ENCODE data around the gene FGF18.

The FGF18 gene

GRCh38 chr5:171464829-171465228 lies 45.4 kb downstream of the FGF18 start:
- Histone ChIP-seq H3K9ac (ENCODE audit: low read length) (no peak overlapping the region), H3K4me3 (ENCODE audit: low read depth, low read length, poor library complexity, severe bottlenecking) (no peak overlapping the region)
- TF ChIP-seq CTCF (IDR thresholded peaks at IDR 0.05; ENCODE audit: low read length) = no peak
- TF ChIP-seq EZH2 (IDR thresholded peaks at IDR 0.05; ENCODE audit: borderline replicate concordance, low read length) = no peak

GRCh38 chr5:171467107-171467506 lies 47.7 kb downstream of the FGF18 start:
- H3K27ac ChIP-seq (ENCODE audit: low read depth, low read length, poor library complexity, severe bottlenecking) = no peak overlapping the region
- TF ChIP-seq EZH2 (IDR thresholded peaks at IDR 0.05; ENCODE audit: borderline replicate concordance, low read length) = no peak
- TF ChIP-seq CTCF (IDR thresholded peaks at IDR 0.05; ENCODE audit: low read length) = no peak

More at GRCh38 chr5:171464829-171465228, 45.4 kb downstream of the FGF18 start:
- no peak overlapping the region for H3K4me2 ChIP-seq (ENCODE audit: low read length)
- H3F3A ChIP-seq (ENCODE audit: insufficient read depth, low read length) = no peaks in the 10 kb centered on the region
- peaks cover 15% of the 10 kb centered on the region; the same call in 1 of the 2 replicates for H3K27me3 ChIP-seq (ENCODE audit: insufficient read depth, low read length)
- no peaks in the 10 kb centered on the region for H3K79me2 ChIP-seq (ENCODE audit: insufficient read depth, low read length)
- no peak overlapping the region for H3K27ac ChIP-seq (ENCODE audit: low read depth, low read length, poor library complexity, severe bottlenecking)
- no peaks in the 10 kb centered on the region for H3K9me2 ChIP-seq (ENCODE audit: low read depth, low read length)
- H3K36me3 ChIP-seq (ENCODE audit: insufficient read depth, low read length) = no peaks in the 10 kb centered on the region
- H4K20me1 ChIP-seq (ENCODE audit: insufficient read depth, low read length) = no peaks in the 10 kb centered on the region
- no peak overlapping the region for H2AFZ ChIP-seq (ENCODE audit: low read length)
- H3K9me3 ChIP-seq (ENCODE audit: low read length) = no peaks in the 10 kb centered on the region
- H3K4me1 ChIP-seq (ENCODE audit: insufficient read depth, low read length, severe bottlenecking) = no peaks in the 10 kb centered on the region

GRCh38 chr5:171469326-171469725 lies 49.9 kb downstream of the FGF18 start:
- Histone ChIP-seq H3F3A (ENCODE audit: insufficient read depth, low read length) (no peaks in the 10 kb centered on the region), H3K4me2 (ENCODE audit: low read length) (no peak overlapping the region), H3K27ac (ENCODE audit: low read depth, low read length, poor library complexity, severe bottlenecking) (no peak overlapping the region), H3K9me3 (ENCODE audit: low read length) (no peaks in the 10 kb centered on the region), H3K9ac (ENCODE audit: low read length) (no peak overlapping the region), H3K27me3 (ENCODE audit: insufficient read depth, low read length) (0 out of 2 replicates have a peak, but pooled peaks cover 7% of the 10 kb centered on the region), H2AFZ (ENCODE audit: low read length) (no peak overlapping the region), H3K9me2 (ENCODE audit: low read depth, low read length) (no peaks in the 10 kb centered on the region), H3K36me3 (ENCODE audit: insufficient read depth, low read length) (no peaks in the 10 kb centered on the region), H3K4me1 (ENCODE audit: insufficient read depth, low read length, severe bottlenecking) (no peaks in the 10 kb centered on the region), H4K20me1 (ENCODE audit: insufficient read depth, low read length) (no peaks in the 10 kb centered on the region), H3K4me3 (ENCODE audit: low read depth, low read length, poor library complexity, severe bottlenecking) (no peak overlapping the region), H3K79me2 (ENCODE audit: insufficient read depth, low read length) (no peaks in the 10 kb centered on the region)
- no peak for TF ChIP-seq CTCF (IDR thresholded peaks at IDR 0.05; ENCODE audit: low read length)
- TF ChIP-seq EZH2 (IDR thresholded peaks at IDR 0.05; ENCODE audit: borderline replicate concordance, low read length) = no peak

More at GRCh38 chr5:171467107-171467506, 47.7 kb downstream of the FGF18 start:
- Histone ChIP-seq H3K27me3 (ENCODE audit: insufficient read depth, low read length) (peaks cover 15% of the 10 kb centered on the region; the same call in 1 of the 2 replicates), H3F3A (ENCODE audit: insufficient read depth, low read length) (no peaks in the 10 kb centered on the region), H3K9me2 (ENCODE audit: low read depth, low read length) (no peaks in the 10 kb centered on the region), H2AFZ (ENCODE audit: low read length) (no peak overlapping the region), H4K20me1 (ENCODE audit: insufficient read depth, low read length) (no peaks in the 10 kb centered on the region), H3K4me2 (ENCODE audit: low read length) (no peak overlapping the region), H3K9me3 (ENCODE audit: low read length) (no peaks in the 10 kb centered on the region), H3K4me3 (ENCODE audit: low read depth, low read length, poor library complexity, severe bottlenecking) (no peak overlapping the region), H3K4me1 (ENCODE audit: insufficient read depth, low read length, severe bottlenecking) (no peaks in the 10 kb centered on the region), H3K79me2 (ENCODE audit: insufficient read depth, low read length) (no peaks in the 10 kb centered on the region), H3K9ac (ENCODE audit: low read length) (no peak overlapping the region), H3K36me3 (ENCODE audit: insufficient read depth, low read length) (no peaks in the 10 kb centered on the region)

Data from OCI-LY1 (cell line).